SK-N-SH (cell line): Measurements from ENCODE around the gene GNAL. TPM values are rescaled to one million over a fixed set of nuclear protein-coding genes. Genes with fewer than 3 reads are reported as not detected.

Source experiments
- CTCF ChIA-PET: fragments of 300-600, 350-600 bp; formaldehyde crosslinking; extraction: SDS; loops from one replicate; lab custom pipeline; 2021; lab: Yijun Ruan, JAX
- POLR2A ChIA-PET: fragments of 350-600 bp; sonication (Branson Sonifier 250); formaldehyde crosslinking; extraction: SDS; loops from one replicate; lab custom pipeline; 2020; ENCODE audit warnings: antibody characterized with exemption, inconsistent platforms; lab: Yijun Ruan, JAX
- DNase-seq: peaks from one replicate; pipeline ENCODE4 v3.0.0; 2012
- H2AFZ ChIP-seq: fragments of 200-600 bp; sonication (generic); 2 replicates; pipeline ENCODE4 v1.8.1; 2016; ENCODE audit warnings: antibody characterized with exemption, mild to moderate bottlenecking, low read depth
- H3F3A ChIP-seq: fragments of 200-600 bp; sonication (generic); replicated peaks from 2 replicates; pipeline ENCODE3; 2016; ENCODE audit warnings: antibody characterized with exemption, mild to moderate bottlenecking; ENCODE audit not compliant: insufficient read depth
- H3K27ac ChIP-seq, 2 experiments: fragments of 200-500 bp in 1 of 2; fragments of 200-600 bp in 1 of 2; sonication (Bioruptor generic) in 1 of 2; sonication (generic), shearing (Covaris generic) in 1 of 2; 2 replicates each; pipeline versions ENCODE4 v1.5.1 to v1.6.1; 2014 to 2016; ENCODE audit warnings: low read depth in 2 of 2, inconsistent platforms in 1 of 2, low read length in 1 of 2, mild to moderate bottlenecking in 1 of 2, mixed read lengths in 1 of 2
- H3K27me3 ChIP-seq: fragments of 200-600 bp; sonication (generic), shearing (Covaris generic); 2 replicates; pipeline ENCODE4 v1.6.1; 2016; ENCODE audit warnings: mixed run types; ENCODE audit not compliant: insufficient read depth
- H3K36me3 ChIP-seq, 2 experiments: fragments of 200-500 bp in 1 of 2; fragments of 200-600 bp in 1 of 2; sonication (Bioruptor generic) in 1 of 2; sonication (generic) in 1 of 2; replicated peaks in 1 of 2; 2 replicates each; pipeline versions ENCODE3 to v1.5.1; 2014 to 2016; ENCODE audit warnings: low read length in 1 of 2, mild to moderate bottlenecking in 1 of 2; ENCODE audit not compliant: insufficient read depth in 2 of 2, control insufficient read depth in 1 of 2
- H3K4me1 ChIP-seq, 2 experiments: fragments of 200-500 bp in 1 of 2; fragments of 200-600 bp in 1 of 2; sonication (Bioruptor generic) in 1 of 2; sonication (generic), shearing (Covaris generic) in 1 of 2; 2 replicates each; pipeline versions ENCODE4 v1.5.1 to v1.6.1; 2014 to 2016; ENCODE audit warnings: low read depth in 1 of 2, low read length in 1 of 2, mixed run types in 1 of 2; ENCODE audit not compliant: insufficient read depth in 2 of 2, control insufficient read depth in 1 of 2
- H3K4me2 ChIP-seq: fragments of 200-600 bp; sonication (generic), shearing (Covaris generic); 2 replicates; pipeline ENCODE4 v1.6.1; 2017; ENCODE audit warnings: mixed run types
- H3K4me3 ChIP-seq, 2 experiments: fragments of 200-500 bp in 1 of 2; fragments of 200-600 bp in 1 of 2; sonication (Bioruptor generic) in 1 of 2; sonication (generic), shearing (Covaris generic) in 1 of 2; 2 replicates each; pipeline versions ENCODE4 v1.5.1 to v1.8.1; 2014 to 2016; ENCODE audit warnings: low read depth in 2 of 2, inconsistent platforms in 1 of 2, low read length in 1 of 2, mild to moderate bottlenecking in 1 of 2, mixed read lengths in 1 of 2, moderate library complexity in 1 of 2
- H3K79me2 ChIP-seq: fragments of 200-600 bp; sonication (generic); 2 replicates; pipeline ENCODE4 v1.8.1; 2017; ENCODE audit warnings: mild to moderate bottlenecking; ENCODE audit not compliant: insufficient read depth
- H3K9ac ChIP-seq: fragments of 200-600 bp; sonication (generic); 2 replicates; pipeline ENCODE4 v1.6.1; 2017; ENCODE audit warnings: mixed run types
- H3K9me2 ChIP-seq: fragments of 200-600 bp; sonication (generic); 2 replicates; pipeline ENCODE4 v1.6.1; 2017; ENCODE audit warnings: mixed run types
- H3K9me3 ChIP-seq: fragments of 200-600 bp; sonication (generic); 2 replicates; pipeline ENCODE4 v1.6.1; 2017; ENCODE audit warnings: mixed run types, mild to moderate bottlenecking, moderate library complexity
- H4K20me1 ChIP-seq: fragments of 200-600 bp; sonication (generic); 2 replicates; pipeline ENCODE4 v1.6.1; 2017; ENCODE audit warnings: mild to moderate bottlenecking, mixed run types; ENCODE audit not compliant: insufficient read depth
- CHD2 ChIP-seq: fragments of 150-350 bp; IDR thresholded peaks from 2 replicates; pipeline ENCODE4 v1.6.1; 2018; ENCODE audit warnings: low read length; ENCODE audit not compliant: partially characterized antibody
- EZH2phosphoT487 ChIP-seq: fragments of 200-600 bp; sonication (generic); IDR thresholded peaks from 2 replicates; pipeline ENCODE4 v1.6.1; 2017; ENCODE audit warnings: low read depth, mixed run types, mild to moderate bottlenecking, antibody characterized with exemption, moderate library complexity, borderline replicate concordance
- FOSL2 ChIP-seq: IDR thresholded peaks from 2 replicates; pipeline ENCODE4 v1.4.0; 2012; ENCODE audit warnings: low read depth, mild to moderate bottlenecking, moderate library complexity, borderline replicate concordance
- FOXM1 ChIP-seq: IDR thresholded peaks from 2 replicates; pipeline ENCODE4 v1.4.0; 2012; ENCODE audit warnings: low read depth, mild to moderate bottlenecking
- JUND ChIP-seq: IDR thresholded peaks from 2 replicates; pipeline ENCODE4 v1.4.0; 2012
- NFIC ChIP-seq: IDR thresholded peaks from 2 replicates; pipeline ENCODE4 v1.4.0; 2012; ENCODE audit warnings: borderline replicate concordance
- POLR2AphosphoS5 ChIP-seq: IDR thresholded peaks from 2 replicates; pipeline ENCODE4 v1.6.1; 2012; ENCODE audit warnings: low read depth, low read length
- WGBS: methylation state at CpG from one replicate; pipeline ENCODE4 v1.1.6; 2017; ENCODE audit warnings: low lambda C conversion rate; 5-methylcytosine and 5-hydroxymethylcytosine counted together
- polyA plus RNA-seq, 3 experiments: library from polyadenylated mRNA; depleted of rRNA; stranded (reverse); fragments of >200 nt; gene quantifications; 2 replicates each; pipeline ENCODE4 v1.2.3, GENCODE V29; 2012
- TF ChIP-seq, protein P1 (sequence below): IDR thresholded peaks from 2 replicates; pipeline ENCODE4 v1.4.0; 2012; ENCODE audit warnings: low read depth, borderline replicate concordance
- TF ChIP-seq, protein P2 (sequence below): fragments of 150-350 bp; IDR thresholded peaks from 2 replicates; pipeline ENCODE4 v1.6.1; 2017; ENCODE audit warnings: antibody characterized with exemption, low read length, low read depth, borderline replicate concordance
- TF ChIP-seq, protein P3 (sequence below): IDR thresholded peaks from 2 replicates; pipeline ENCODE4 v1.4.0; 2012; ENCODE audit warnings: low read depth, borderline replicate concordance
- TF ChIP-seq, protein P4 (sequence below): IDR thresholded peaks from 2 replicates; pipeline ENCODE4; 2012

GNAL gene
- polyA plus RNA-seq, 1 of the 3 experiments (the other 2 are of a cell fraction): 0.13 TPM

DNA sequence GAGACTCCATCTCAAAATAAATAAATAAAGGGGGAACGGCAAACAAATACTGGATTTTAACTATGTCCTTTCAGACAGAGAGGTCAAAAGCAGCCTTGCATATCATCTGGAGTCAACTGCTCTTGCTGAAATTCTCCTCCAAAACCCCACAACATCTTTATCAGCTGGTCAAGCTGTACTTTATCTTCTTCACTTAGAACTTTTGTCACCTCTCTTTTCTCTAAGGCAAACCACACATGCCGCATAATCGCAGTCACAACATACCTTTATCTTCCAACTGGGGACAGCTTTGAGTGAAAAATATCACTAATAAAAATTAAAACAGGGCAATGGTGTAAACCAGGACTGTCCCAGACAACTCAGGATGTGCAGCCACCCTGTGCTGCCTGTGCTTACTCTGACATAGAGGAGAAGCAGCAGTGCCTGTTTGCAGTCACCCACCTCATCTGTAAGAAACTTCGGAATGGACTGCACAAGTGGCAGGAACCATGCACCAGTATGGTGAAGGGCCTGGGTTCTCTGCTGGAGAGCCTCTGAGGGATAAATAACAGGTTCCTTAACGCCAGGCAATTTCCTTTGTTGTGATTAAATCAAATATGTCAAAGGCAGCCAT, 212.9 kb downstream of the GNAL start:
- ChIA-PET CTCF (no interaction called here), POLR2A (no interaction called here)
- Histone ChIP-seq H3K4me1 (peaks cover 0 to 4% of the 10 kb centered on the region in 2 experiments; a peak in 1 of 4 replicates), H3K9me3 (no peaks in the 10 kb centered on the region), H3K4me2 (no peak overlapping the region), H3K36me3 (peaks cover 0 to 3% of the 10 kb centered on the region in 2 experiments), H4K20me1 (no peaks in the 10 kb centered on the region), H3F3A (no peaks in the 10 kb centered on the region), H3K4me3 (no peak overlapping the region), H3K9ac (no peak overlapping the region), H3K27me3 (no peaks in the 10 kb centered on the region), H3K79me2 (no peaks in the 10 kb centered on the region), H3K9me2 (no peaks in the 10 kb centered on the region), H2AFZ (no peak overlapping the region), H3K27ac (no peak overlapping the region)
- no peak for DNase-seq
- TF ChIP-seq FOXM1 (no peak), POLR2AphosphoS5 (no peak), CHD2 (no peak), NFIC (no peak)
- TF ChIP-seq, protein P1, sequence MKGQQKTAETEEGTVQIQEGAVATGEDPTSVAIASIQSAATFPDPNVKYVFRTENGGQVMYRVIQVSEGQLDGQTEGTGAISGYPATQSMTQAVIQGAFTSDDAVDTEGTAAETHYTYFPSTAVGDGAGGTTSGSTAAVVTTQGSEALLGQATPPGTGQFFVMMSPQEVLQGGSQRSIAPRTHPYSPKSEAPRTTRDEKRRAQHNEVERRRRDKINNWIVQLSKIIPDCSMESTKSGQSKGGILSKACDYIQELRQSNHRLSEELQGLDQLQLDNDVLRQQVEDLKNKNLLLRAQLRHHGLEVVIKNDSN: no peak
- 93% methylated on average over 5 of the region's 5 CpGs for WGBS

DNA sequence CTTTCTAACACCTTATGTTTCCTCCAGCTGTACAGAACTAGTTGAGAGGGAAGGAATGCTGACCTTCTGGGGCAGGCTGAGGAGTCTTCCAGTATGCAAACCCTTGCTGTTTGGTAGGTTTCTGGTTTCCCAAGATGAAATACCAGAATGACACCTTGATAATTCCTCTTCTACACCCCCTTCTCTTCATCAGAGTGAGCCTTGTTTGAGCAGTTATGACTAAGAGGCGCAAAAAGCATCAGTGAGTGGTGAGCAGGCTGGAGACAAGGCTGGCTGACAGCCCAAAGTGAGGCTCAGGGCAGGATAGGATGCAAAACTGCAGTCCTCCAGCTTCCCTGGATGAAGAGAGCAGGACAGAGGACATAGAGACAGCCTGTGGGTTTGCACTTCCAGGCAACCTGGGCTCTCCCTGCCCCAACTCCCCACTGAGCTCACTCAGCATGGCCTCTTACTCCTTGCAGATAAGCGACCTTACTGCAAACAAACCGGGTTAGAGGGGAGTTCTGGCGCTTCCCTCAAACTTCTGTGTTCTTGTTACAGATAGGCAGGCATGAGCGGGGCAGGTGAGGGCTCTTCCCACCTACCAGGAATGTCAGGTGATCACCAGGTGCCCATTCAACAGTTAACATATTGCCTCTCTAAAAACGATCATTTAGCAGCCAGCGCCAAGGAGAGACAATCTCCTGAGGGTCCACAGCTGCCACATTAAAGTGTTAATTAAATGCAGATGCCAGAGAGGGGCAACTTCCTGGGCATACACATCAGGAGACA, 213.6 kb downstream of the GNAL start:
- H2AFZ ChIP-seq: no peak overlapping the region
- ChIA-PET CTCF (no interaction called here), POLR2A (no interaction called here)
- H3K27me3 ChIP-seq: no peaks in the 10 kb centered on the region
- peaks cover 0 to 10% of the 10 kb centered on the region in 2 experiments; a peak in 1 of 4 replicates for H3K4me1 ChIP-seq
- no peak overlapping the region for H3K4me3 ChIP-seq
- no peak overlapping the region for H3K4me2 ChIP-seq
- peaks cover 0 to 3% of the 10 kb centered on the region in 2 experiments for H3K36me3 ChIP-seq
- H3K27ac ChIP-seq: no peak overlapping the region
- no peaks in the 10 kb centered on the region for H4K20me1 ChIP-seq
- TF ChIP-seq, protein P2, sequence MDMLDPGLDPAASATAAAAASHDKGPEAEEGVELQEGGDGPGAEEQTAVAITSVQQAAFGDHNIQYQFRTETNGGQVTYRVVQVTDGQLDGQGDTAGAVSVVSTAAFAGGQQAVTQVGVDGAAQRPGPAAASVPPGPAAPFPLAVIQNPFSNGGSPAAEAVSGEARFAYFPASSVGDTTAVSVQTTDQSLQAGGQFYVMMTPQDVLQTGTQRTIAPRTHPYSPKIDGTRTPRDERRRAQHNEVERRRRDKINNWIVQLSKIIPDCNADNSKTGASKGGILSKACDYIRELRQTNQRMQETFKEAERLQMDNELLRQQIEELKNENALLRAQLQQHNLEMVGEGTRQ: no peak
- TF ChIP-seq, protein P3, sequence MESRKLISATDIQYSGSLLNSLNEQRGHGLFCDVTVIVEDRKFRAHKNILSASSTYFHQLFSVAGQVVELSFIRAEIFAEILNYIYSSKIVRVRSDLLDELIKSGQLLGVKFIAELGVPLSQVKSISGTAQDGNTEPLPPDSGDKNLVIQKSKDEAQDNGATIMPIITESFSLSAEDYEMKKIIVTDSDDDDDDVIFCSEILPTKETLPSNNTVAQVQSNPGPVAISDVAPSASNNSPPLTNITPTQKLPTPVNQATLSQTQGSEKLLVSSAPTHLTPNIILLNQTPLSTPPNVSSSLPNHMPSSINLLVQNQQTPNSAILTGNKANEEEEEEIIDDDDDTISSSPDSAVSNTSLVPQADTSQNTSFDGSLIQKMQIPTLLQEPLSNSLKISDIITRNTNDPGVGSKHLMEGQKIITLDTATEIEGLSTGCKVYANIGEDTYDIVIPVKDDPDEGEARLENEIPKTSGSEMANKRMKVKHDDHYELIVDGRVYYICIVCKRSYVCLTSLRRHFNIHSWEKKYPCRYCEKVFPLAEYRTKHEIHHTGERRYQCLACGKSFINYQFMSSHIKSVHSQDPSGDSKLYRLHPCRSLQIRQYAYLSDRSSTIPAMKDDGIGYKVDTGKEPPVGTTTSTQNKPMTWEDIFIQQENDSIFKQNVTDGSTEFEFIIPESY: no peak
- TF ChIP-seq, protein P4, sequence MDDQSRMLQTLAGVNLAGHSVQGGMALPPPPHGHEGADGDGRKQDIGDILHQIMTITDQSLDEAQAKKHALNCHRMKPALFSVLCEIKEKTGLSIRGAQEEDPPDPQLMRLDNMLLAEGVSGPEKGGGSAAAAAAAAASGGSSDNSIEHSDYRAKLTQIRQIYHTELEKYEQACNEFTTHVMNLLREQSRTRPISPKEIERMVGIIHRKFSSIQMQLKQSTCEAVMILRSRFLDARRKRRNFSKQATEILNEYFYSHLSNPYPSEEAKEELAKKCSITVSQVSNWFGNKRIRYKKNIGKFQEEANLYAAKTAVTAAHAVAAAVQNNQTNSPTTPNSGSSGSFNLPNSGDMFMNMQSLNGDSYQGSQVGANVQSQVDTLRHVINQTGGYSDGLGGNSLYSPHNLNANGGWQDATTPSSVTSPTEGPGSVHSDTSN: no peak
- TF ChIP-seq JUND (no peak), EZH2phosphoT487 (no peak), FOSL2 (no peak)
- TF ChIP-seq, all 33 proteins: peak for 0
- no peaks in the 10 kb centered on the region for H3K9me3 ChIP-seq
- H3K79me2 ChIP-seq: no peaks in the 10 kb centered on the region
- no peaks in the 10 kb centered on the region for H3K9me2 ChIP-seq
- DNase-seq: no peak
- H3K9ac ChIP-seq: no peak overlapping the region
- 66% methylated on average over 5 of the region's 7 CpGs for WGBS
- no peaks in the 10 kb centered on the region for H3F3A ChIP-seq
